Tibial nerve (tissue), 4 donors: ENCODE results near the gene RAB15.

Experiments
- CTCF ChIP-seq, 5 experiments: fragments of 200-600 bp in 3 of 5; fragments of 450-650 bp in 2 of 5; sonication (generic) in 3 of 5; IDR thresholded peaks; one replicate each; pipeline ENCODE4 v1.5.1; 2016 to 2019; ENCODE audit warnings: antibody characterized with exemption in 5 of 5, mild to moderate bottlenecking in 3 of 5, moderate library complexity in 2 of 5
- EP300 ChIP-seq, 2 donors: sonication (generic); formaldehyde crosslinking; IDR thresholded peaks; one replicate each; pipeline ENCODE4 v1.6.1; 2017; ENCODE audit warnings: antibody characterized with exemption in 2 of 2, mild to moderate bottlenecking in 1 of 2

- TF ChIP-seq EP300 (IDR thresholded peaks at IDR 0.05) = no peak
- no peak for TF ChIP-seq CTCF (IDR thresholded peaks at IDR 0.05)
Observed at GRCh38 chr14:64928239-64929013, 43.7 kb downstream of the RAB15 start.
